Retinal pigment epithelial cell (primary cell): ENCODE data around the gene AGR3.

Experiments
- DNase-seq: peaks from one replicate; pipeline ENCODE4 v3.0.0-alpha.2; 2010; ENCODE audit warnings: low read depth
- H3K4me3 ChIP-seq: 2 replicates; pipeline ENCODE4 v1.5.1; 2011; ENCODE audit warnings: mild to moderate bottlenecking, low read length, control low read depth, moderate library complexity
- CTCF ChIP-seq: conservative IDR thresholded peaks from 2 replicates; pipeline ENCODE4 v1.5.1; 2011; ENCODE audit warnings: low read depth, low read length, control low read depth, inconsistent platforms

The AGR3 gene

GRCh38 chr7:16816824-16817223, 65.0 kb downstream of the AGR3 start:
- DNase-seq, result no peak
- no peak overlapping the region for H3K4me3 ChIP-seq
- TF ChIP-seq CTCF, result no peak

GRCh38 chr7:16815001-16815400, 66.8 kb downstream of the AGR3 start:
- no peak overlapping the region for H3K4me3 ChIP-seq
- no peak for DNase-seq
- TF ChIP-seq CTCF, result no peak

- no peak overlapping the region for H3K4me3 ChIP-seq
- DNase-seq, result no peak
- no peak for TF ChIP-seq CTCF
Measured at GRCh38 chr7:16813232-16813616, 68.6 kb downstream of the AGR3 start.

- H3K4me3 ChIP-seq, result no peak overlapping the region
- no peak for DNase-seq
- no peak for TF ChIP-seq CTCF
Measured at GRCh38 chr7:16812542-16813231, 69.1 kb downstream of the AGR3 start.

GRCh38 chr7:16811551-16811950, 70.2 kb downstream of the AGR3 start:
- no peak for TF ChIP-seq CTCF
- DNase-seq, result no peak
- H3K4me3 ChIP-seq, result no peak overlapping the region

GRCh38 chr7:16810573-16810972, 71.2 kb downstream of the AGR3 start:
- no peak overlapping the region for H3K4me3 ChIP-seq
- no peak for TF ChIP-seq CTCF
- no peak for DNase-seq

- no peak for TF ChIP-seq CTCF
- DNase-seq, result no peak
- no peak overlapping the region for H3K4me3 ChIP-seq
Measured at GRCh38 chr7:16810112-16810511, 71.7 kb downstream of the AGR3 start.
